Measurements from ENCODE around the gene PEX5L.

- TF ChIP-seq CTCF (IDR thresholded peaks at IDR 0.05; ENCODE audit: insufficient read depth, low read length, poor library complexity, severe bottlenecking) (no peak), EZH2phosphoT487 (conservative IDR thresholded peaks at IDR 0.05; ENCODE audit: low read length) (no peak)
Observed at GRCh38 chr3:179852142-179852905, 184.4 kb downstream of the PEX5L start.
